ENCODE results near the gene PLCB3.
A peak's percentile ranks its signal among the peaks of the same experiment; 100 is the strongest.

The PLCB3 gene

GRCh38 chr11:64268025-64268892 is 16.9 kb downstream of the PLCB3 start:
- no peak for FAIRE-seq

- FAIRE-seq, result no peak
Measured at GRCh38 chr11:64268893-64269539, 17.7 kb downstream of the PLCB3 start.

GRCh38 chr11:64269540-64270220 is 18.4 kb downstream of the PLCB3 start:
- peak; percentile 95 for FAIRE-seq

- no peak for FAIRE-seq
Measured at GRCh38 chr11:64275031-64275800, 23.9 kb downstream of the PLCB3 start.

GRCh38 chr11:64275841-64276240 is 24.5 kb downstream of the PLCB3 start:
- FAIRE-seq, result no peak

GRCh38 chr11:64276653-64277431 is 25.5 kb downstream of the PLCB3 start:
- FAIRE-seq, result no peak

GRCh38 chr11:64278576-64279190 is 27.4 kb downstream of the PLCB3 start:
- FAIRE-seq, result no peak

GRCh38 chr11:64281957-64282770 is 30.8 kb downstream of the PLCB3 start:
- FAIRE-seq, result no peak

GRCh38 chr11:64283092-64283491 is 31.8 kb downstream of the PLCB3 start:
- no peak for FAIRE-seq

GRCh38 chr11:64284048-64284961 is 33.0 kb downstream of the PLCB3 start, which contains the start of gene BAD:
BAD (minus strand) TSS chr11:64284665; CDS start chr11:64284368, 297 bp downstream.
- FAIRE-seq, result peak; percentile 74

GRCh38 chr11:64284962-64285884 is 33.9 kb downstream of the PLCB3 start, which contains the start of gene GPR137:
GPR137 (plus strand) TSS chr11:64285848; CDS start chr11:64286525, 677 bp downstream.
- FAIRE-seq, result no peak

GRCh38 chr11:64285885-64286800 is 34.8 kb downstream of the PLCB3 start:
- no peak for FAIRE-seq

GRCh38 chr11:64286801-64287159 is 35.5 kb downstream of the PLCB3 start:
- FAIRE-seq, result no peak

GRCh38 chr11:64287676-64288352 is 36.5 kb downstream of the PLCB3 start:
- no peak for FAIRE-seq

GRCh38 chr11:64288353-64288750 is 37.0 kb downstream of the PLCB3 start:
- FAIRE-seq, result no peak

- FAIRE-seq, result no peak
Measured at GRCh38 chr11:64289002-64289564, 37.8 kb downstream of the PLCB3 start.

Measured in endometrium (tissue), 2 donors.